ENCODE measurements around the gene AKR1B1.

The AKR1B1 gene

GRCh38 chr7:134480202-134480601 is 21.3 kb upstream of the AKR1B1 start:
- no peak for TF ChIP-seq POLR2A (IDR thresholded peaks at IDR 0.05; ENCODE audit: low read length)
- TF ChIP-seq GATA1 (IDR thresholded peaks at IDR 0.05; ENCODE audit: low read depth, low read length) = no peak
- DNase-seq = no peak

GRCh38 chr7:134478707-134479106 is 19.8 kb upstream of the AKR1B1 start:
- TF ChIP-seq GATA1 (IDR thresholded peaks at IDR 0.05; ENCODE audit: low read depth, low read length) (no peak), POLR2A (IDR thresholded peaks at IDR 0.05; ENCODE audit: low read length) (no peak)
- DNase-seq = no peak

DNA sequence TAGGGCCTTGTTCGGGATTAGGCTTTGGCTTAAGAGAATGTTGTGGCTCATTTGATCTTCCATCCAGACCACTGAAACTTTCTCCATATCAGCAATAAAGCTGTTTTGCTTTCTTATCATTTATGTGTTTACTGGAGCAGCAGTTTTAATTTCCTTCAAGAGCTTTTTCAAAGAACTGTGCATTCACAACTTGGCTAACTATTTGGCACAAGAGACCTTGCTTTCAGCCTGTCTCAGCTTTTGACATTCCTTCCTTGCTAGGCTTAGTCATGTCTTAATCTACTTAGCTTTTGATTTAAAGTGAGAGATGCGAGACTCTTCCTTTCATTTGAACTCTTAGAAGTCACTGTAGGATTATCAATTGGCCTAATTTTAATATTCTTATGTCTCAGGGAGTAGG is 19.1 kb upstream of the AKR1B1 start:
- no peak for DNase-seq
- TF ChIP-seq POLR2A (IDR thresholded peaks at IDR 0.05; ENCODE audit: low read length) (no peak), GATA1 (IDR thresholded peaks at IDR 0.05; ENCODE audit: low read depth, low read length) (no peak)

GRCh38 chr7:134476044-134476443 is 17.1 kb upstream of the AKR1B1 start:
- TF ChIP-seq GATA1 (IDR thresholded peaks at IDR 0.05; ENCODE audit: low read depth, low read length) = no peak
- no peak for TF ChIP-seq POLR2A (IDR thresholded peaks at IDR 0.05; ENCODE audit: low read length)
- DNase-seq = no peak

- TF ChIP-seq POLR2A (IDR thresholded peaks at IDR 0.05; ENCODE audit: low read length) = no peak
- TF ChIP-seq GATA1 (IDR thresholded peaks at IDR 0.05; ENCODE audit: low read depth, low read length) = no peak
- DNase-seq = no peak
These were observed 15.9 kb upstream of the AKR1B1 start for GRCh38 chr7:134474828-134475227.

- no peak for TF ChIP-seq POLR2A (IDR thresholded peaks at IDR 0.05; ENCODE audit: low read length)
- TF ChIP-seq GATA1 (IDR thresholded peaks at IDR 0.05; ENCODE audit: low read depth, low read length) = no peak
- no peak for DNase-seq
These were observed 15.0 kb upstream of the AKR1B1 start for GRCh38 chr7:134473861-134474291.

DNA sequence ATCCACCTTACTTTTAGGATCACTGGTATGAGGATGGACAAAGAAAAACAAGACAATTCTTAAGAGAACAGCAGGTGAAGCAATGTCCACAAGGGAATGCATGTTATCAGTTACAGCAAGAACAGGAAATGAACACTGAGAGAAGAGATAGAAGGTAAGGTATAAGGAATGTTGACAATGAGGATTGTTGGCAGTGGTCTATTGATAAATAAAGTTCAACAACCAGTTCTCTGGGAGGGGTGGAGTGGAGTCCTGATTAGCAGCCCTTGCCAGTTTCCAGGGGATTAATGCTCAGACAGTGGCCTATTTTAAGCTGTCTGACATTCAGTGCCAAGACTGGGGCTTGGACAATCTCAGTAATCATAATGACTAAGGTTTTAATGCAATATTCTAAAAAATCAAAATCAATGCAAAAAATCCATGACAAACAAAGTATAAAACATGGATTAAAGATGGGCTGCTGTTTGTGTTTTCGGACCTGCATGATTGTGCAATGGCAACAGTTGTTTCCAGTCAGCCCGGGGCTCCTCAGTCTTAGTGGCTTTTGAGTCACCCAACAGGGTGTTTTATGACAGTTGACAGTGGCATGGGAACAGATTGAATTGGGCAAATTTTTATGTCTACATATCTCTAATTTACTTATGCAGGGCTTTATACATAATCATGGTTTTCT is 13.8 kb upstream of the AKR1B1 start:
- no peak for DNase-seq

DNA sequence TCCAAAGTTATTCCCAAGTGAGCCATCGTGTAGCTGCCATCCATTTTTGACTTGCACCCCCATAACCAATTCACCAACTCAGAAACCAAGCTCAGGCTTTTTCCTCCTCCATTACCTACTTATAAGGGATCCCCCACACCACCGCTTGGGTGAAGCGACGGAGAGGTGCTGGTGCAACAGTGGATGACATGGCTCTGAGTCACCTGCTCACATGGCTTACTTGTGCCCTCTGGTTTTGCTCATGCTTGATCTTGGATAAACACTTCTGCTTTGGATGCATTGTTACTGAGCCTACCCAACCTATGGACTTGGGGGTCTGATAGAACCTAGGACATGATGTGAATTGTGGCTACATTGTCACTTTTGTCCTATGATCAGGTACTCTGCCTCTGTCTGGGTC is 12.0 kb upstream of the AKR1B1 start:
- DNase-seq = no peak
- TF ChIP-seq POLR2A (IDR thresholded peaks at IDR 0.05; ENCODE audit: low read length) = no peak
- no peak for TF ChIP-seq GATA1 (IDR thresholded peaks at IDR 0.05; ENCODE audit: low read depth, low read length)

More for the DNA sequence above, 13.8 kb upstream of the AKR1B1 start:
- no peak for TF ChIP-seq GATA1 (IDR thresholded peaks at IDR 0.05; ENCODE audit: low read depth, low read length)
- TF ChIP-seq POLR2A (IDR thresholded peaks at IDR 0.05; ENCODE audit: low read length) = no peak

GRCh38 chr7:134469622-134470021 is 10.7 kb upstream of the AKR1B1 start:
- no peak for DNase-seq
- TF ChIP-seq POLR2A (IDR thresholded peaks at IDR 0.05; ENCODE audit: low read length) (no peak), GATA1 (IDR thresholded peaks at IDR 0.05; ENCODE audit: low read depth, low read length) (no peak)

DNA sequence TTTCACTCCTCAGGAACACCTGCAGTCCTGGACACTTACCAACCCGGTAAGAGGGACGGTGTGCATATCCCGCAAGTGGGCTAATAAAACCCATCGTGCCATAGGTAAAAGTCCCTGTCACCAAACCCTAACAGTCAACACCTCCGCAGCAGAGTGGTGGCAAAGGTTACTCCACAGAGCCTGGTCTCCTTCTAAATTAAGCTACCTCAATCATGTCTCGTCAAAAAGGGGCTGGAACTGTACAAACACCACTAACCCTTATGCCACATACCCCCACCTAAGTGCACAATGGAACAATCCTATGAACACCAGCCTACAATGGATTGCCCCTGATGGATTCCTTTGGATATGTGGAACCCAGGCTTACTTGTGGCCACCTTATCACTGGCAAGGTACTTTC is 9.6 kb upstream of the AKR1B1 start:
- TF ChIP-seq POLR2A (IDR thresholded peaks at IDR 0.05; ENCODE audit: low read length) (no peak), GATA1 (IDR thresholded peaks at IDR 0.05; ENCODE audit: low read depth, low read length) (no peak)

DNA sequence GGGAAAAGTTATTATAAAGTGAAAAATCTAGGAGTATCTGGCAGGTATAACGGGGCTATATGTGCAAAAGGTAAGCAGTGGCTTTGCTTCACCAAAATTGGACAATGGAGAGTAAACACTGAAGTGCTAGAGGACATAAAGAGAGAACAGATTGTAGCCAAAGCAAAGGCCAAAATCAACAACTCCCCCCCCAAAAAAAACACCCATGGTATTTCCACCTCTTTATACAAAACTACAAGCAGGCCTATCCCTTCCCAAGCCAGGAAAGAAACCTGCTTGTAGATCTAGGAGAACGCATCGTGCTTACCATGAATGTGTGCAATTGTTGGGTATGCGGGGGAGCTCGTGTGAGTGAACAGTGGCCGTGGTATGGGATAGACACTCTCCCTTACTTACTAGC is 9.2 kb upstream of the AKR1B1 start:
- DNase-seq = no peak
- no peak for TF ChIP-seq POLR2A (IDR thresholded peaks at IDR 0.05; ENCODE audit: low read length)
- TF ChIP-seq GATA1 (IDR thresholded peaks at IDR 0.05; ENCODE audit: low read depth, low read length) = no peak

More for the DNA sequence above, 9.6 kb upstream of the AKR1B1 start:
- no peak for DNase-seq

GRCh38 chr7:134465491-134465890 is 6.6 kb upstream of the AKR1B1 start:
- TF ChIP-seq POLR2A (IDR thresholded peaks at IDR 0.05; ENCODE audit: low read length) (no peak), GATA1 (IDR thresholded peaks at IDR 0.05; ENCODE audit: low read depth, low read length) (no peak)
- DNase-seq = no peak

DNA sequence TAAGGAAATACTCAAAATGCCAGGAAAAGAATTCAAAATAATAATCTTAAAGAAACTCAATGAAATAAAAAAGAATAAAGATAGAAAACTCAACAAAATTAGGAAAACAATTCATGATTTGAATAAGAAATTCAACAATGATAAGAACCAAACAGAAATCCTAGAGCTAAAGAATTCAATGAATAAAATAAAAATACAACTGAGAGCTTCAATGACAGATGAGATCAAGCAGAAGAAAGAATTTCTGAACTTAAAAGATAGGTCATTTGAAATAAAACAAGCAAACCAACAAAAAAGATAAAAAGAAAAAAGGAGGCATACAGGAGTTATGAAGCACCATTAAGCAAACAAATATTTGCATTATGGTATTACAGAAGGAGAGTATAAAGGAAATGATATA is 5.6 kb upstream of the AKR1B1 start:
- TF ChIP-seq GATA1 (IDR thresholded peaks at IDR 0.05; ENCODE audit: low read depth, low read length) (no peak), POLR2A (IDR thresholded peaks at IDR 0.05; ENCODE audit: low read length) (no peak)
- no peak for DNase-seq

GRCh38 chr7:134463751-134464150 is 4.9 kb upstream of the AKR1B1 start:
- TF ChIP-seq GATA1 (IDR thresholded peaks at IDR 0.05; ENCODE audit: low read depth, low read length) = no peak
- TF ChIP-seq POLR2A (IDR thresholded peaks at IDR 0.05; ENCODE audit: low read length) = no peak
- no peak for DNase-seq

- DNase-seq = no peak
- TF ChIP-seq POLR2A (IDR thresholded peaks at IDR 0.05; ENCODE audit: low read length) (no peak), GATA1 (IDR thresholded peaks at IDR 0.05; ENCODE audit: low read depth, low read length) (no peak)
These were observed 3.5 kb upstream of the AKR1B1 start for GRCh38 chr7:134462337-134462925.

All from erythroblast (primary cell).